ENCODE results near the gene PCSK9. TPM values are rescaled to one million over a fixed set of nuclear protein-coding genes. Genes with fewer than 3 reads are reported as not detected.

PCSK9 gene
- total RNA-seq, 1 donor from 2014 or later = 1.4 TPM

- Histone ChIP-seq H3K27ac (ENCODE audit: low read depth, low read length) (no peak overlapping the region), H4K20me1 (ENCODE audit: insufficient read depth, low read length) (no peaks in the 10 kb centered on the region), H3K4me1 (ENCODE audit: insufficient read depth, low read length) (no peaks in the 10 kb centered on the region), H3K9me3 (ENCODE audit: insufficient read depth, low read depth, low read length) (no peaks in the 10 kb centered on the region), H3K36me3 (ENCODE audit: insufficient read depth, low read length) (no peaks in the 10 kb centered on the region), H3K9ac (ENCODE audit: low read length) (no peak overlapping the region), H3K4me3 (ENCODE audit: insufficient read depth, low read depth, low read length) (no peak overlapping the region), H3K79me2 (ENCODE audit: insufficient read depth, low read length) (no peaks in the 10 kb centered on the region), H3K27me3 (ENCODE audit: insufficient read depth, low read length) (peaks cover 4% of the 10 kb centered on the region), H3K4me2 (ENCODE audit: low read length) (no peak overlapping the region), H2AFZ (ENCODE audit: low read depth, low read length) (no peak overlapping the region)
- H3K9me3 Mint-ChIP-seq (ENCODE audit: unreplicated experiment) = no peaks in the 10 kb centered on the region
- no peak overlapping the region for H3K4me3 Mint-ChIP-seq (ENCODE audit: unreplicated experiment)
- no peak for DNase-seq (ENCODE audit: low read depth)
- H3K36me3 Mint-ChIP-seq (ENCODE audit: low read depth, unreplicated experiment) = peaks cover 2% of the 10 kb centered on the region
- no peaks in the 10 kb centered on the region for H3K4me1 Mint-ChIP-seq (ENCODE audit: low read depth, unreplicated experiment)
- FAIRE-seq = no peak
- peaks cover 36% of the 10 kb centered on the region for H3K27me3 Mint-ChIP-seq (ENCODE audit: low read depth, unreplicated experiment)
- TF ChIP-seq CTCF (IDR thresholded peaks at IDR 0.05; ENCODE audit: insufficient read depth, low read depth, low read length) (no peak), EZH2 (IDR thresholded peaks at IDR 0.05; ENCODE audit: insufficient read depth, low read length) (no peak)
- peak overlapping the region; percentile 53 for H3K27ac Mint-ChIP-seq (ENCODE audit: unreplicated experiment)
These were observed 18.6 kb downstream of the PCSK9 start for GRCh38 chr1:55057956-55058298.

- H3K36me3 ChIP-seq (ENCODE audit: insufficient read depth, low read length) = no peaks in the 10 kb centered on the region
- H3K9ac ChIP-seq (ENCODE audit: low read length) = no peak overlapping the region
- no peak overlapping the region for H3K27ac ChIP-seq (ENCODE audit: low read depth, low read length)
- FAIRE-seq (no peak), DNase-seq (ENCODE audit: low read depth) (no peak)
- TF ChIP-seq CTCF (IDR thresholded peaks at IDR 0.05; ENCODE audit: insufficient read depth, low read depth, low read length) (no peak), EZH2 (IDR thresholded peaks at IDR 0.05; ENCODE audit: insufficient read depth, low read length) (no peak)
- no peaks in the 10 kb centered on the region for H3K79me2 ChIP-seq (ENCODE audit: insufficient read depth, low read length)
- no peak overlapping the region for H3K4me3 Mint-ChIP-seq (ENCODE audit: unreplicated experiment)
- H3K9me3 Mint-ChIP-seq (ENCODE audit: unreplicated experiment) = no peaks in the 10 kb centered on the region
- H3K9me3 ChIP-seq (ENCODE audit: insufficient read depth, low read depth, low read length) = no peaks in the 10 kb centered on the region
- H2AFZ ChIP-seq (ENCODE audit: low read depth, low read length) = no peak overlapping the region
- H3K27ac Mint-ChIP-seq (ENCODE audit: unreplicated experiment) = no peak overlapping the region
- no peaks in the 10 kb centered on the region for H3K4me1 ChIP-seq (ENCODE audit: insufficient read depth, low read length)
- peaks cover 2% of the 10 kb centered on the region for H3K36me3 Mint-ChIP-seq (ENCODE audit: low read depth, unreplicated experiment)
- peaks cover 4% of the 10 kb centered on the region for H3K27me3 ChIP-seq (ENCODE audit: insufficient read depth, low read length)
- H3K4me3 ChIP-seq (ENCODE audit: insufficient read depth, low read depth, low read length) = no peak overlapping the region
- H3K27me3 Mint-ChIP-seq (ENCODE audit: low read depth, unreplicated experiment) = peaks cover 33% of the 10 kb centered on the region
- no peak overlapping the region for H3K4me2 ChIP-seq (ENCODE audit: low read length)
- no peaks in the 10 kb centered on the region for H3K4me1 Mint-ChIP-seq (ENCODE audit: low read depth, unreplicated experiment)
- H4K20me1 ChIP-seq (ENCODE audit: insufficient read depth, low read length) = no peaks in the 10 kb centered on the region
These were observed 20.2 kb downstream of the PCSK9 start for GRCh38 chr1:55059302-55060132.
